Jurkat, Clone E6-1 (cell line): ENCODE data around the gene PLOD1.

Source experiments
- DNase-seq: peaks from one replicate; pipeline ENCODE4 v3.0.0-alpha.2; 2011; ENCODE audit warnings: low read depth, low spot score
- H3K4me3 ChIP-seq: 2 replicates; pipeline ENCODE4 v1.5.1; 2011; ENCODE audit warnings: mild to moderate bottlenecking, low read length, control low read depth, moderate library complexity

Gene PLOD1

GRCh38 chr1:12015001-12015491 lies 80.5 kb downstream of the PLOD1 start:
- no peak overlapping the region for H3K4me3 ChIP-seq
- DNase-seq = no peak

- H3K4me3 ChIP-seq = no peak overlapping the region
These were observed 81.0 kb downstream of the PLOD1 start for GRCh38 chr1:12015499-12015898.

GRCh38 chr1:12016182-12016581 lies 81.7 kb downstream of the PLOD1 start:
- no peak for DNase-seq
- H3K4me3 ChIP-seq = no peak overlapping the region

More at GRCh38 chr1:12015499-12015898, 81.0 kb downstream of the PLOD1 start:
- no peak for DNase-seq

GRCh38 chr1:12019858-12020509 lies 85.5 kb downstream of the PLOD1 start:
- H3K4me3 ChIP-seq = peak overlapping the region; percentile 87
- no peak for DNase-seq

DNA sequence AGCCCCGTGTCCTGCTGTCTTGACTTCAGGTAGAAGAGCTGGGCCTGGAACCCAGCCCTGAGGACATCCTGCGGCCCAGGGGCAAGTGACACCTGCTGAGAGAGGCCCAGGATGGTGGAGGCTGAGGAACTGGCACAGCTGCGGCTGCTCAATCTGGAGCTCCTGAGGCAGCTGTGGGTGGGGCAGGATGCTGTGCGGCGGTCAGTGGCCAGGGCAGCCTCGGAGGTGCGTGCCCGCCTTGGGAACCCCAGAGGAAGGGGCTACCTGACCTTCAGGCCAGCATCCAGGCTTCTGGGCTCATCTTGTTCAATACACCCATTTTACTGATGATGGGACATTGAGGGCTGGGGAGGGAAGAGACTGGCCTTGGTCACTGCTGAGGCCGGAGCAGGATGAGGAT lies 87.1 kb downstream of the PLOD1 start:
- H3K4me3 ChIP-seq = no peak overlapping the region

GRCh38 chr1:12022036-12022435 lies 87.5 kb downstream of the PLOD1 start:
- DNase-seq = no peak
- no peak overlapping the region for H3K4me3 ChIP-seq

More for the DNA sequence above, 87.1 kb downstream of the PLOD1 start:
- DNase-seq = no peak
